ENCODE data around the gene SLC25A19. TPM values are rescaled to one million over a fixed set of nuclear protein-coding genes. Genes with fewer than 3 reads are reported as not detected.

The SLC25A19 gene
- total and polyA plus RNA-seq, 10 donors, result 12.4 to 32.5 (median 19.1) TPM

GRCh38 chr17:75301502-75302206 lies 12.4 kb upstream of the SLC25A19 start:
- Histone ChIP-seq H3K27ac (peak overlapping the region in 3 of 8 donors; percentile 5 to 50 (median 26)), H3K36me3 (no peaks in the 10 kb centered on the region), H3K4me1 (peaks cover 4 to 61% (median 13%) of the 10 kb centered on the region in 6 donors), H3K4me3 (no peak overlapping the region), H3K27me3 (replicated peaks in 1 of 7) (no peaks in the 10 kb centered on the region), H3K9me3 (no peaks in the 10 kb centered on the region)
- no peak for TF ChIP-seq CTCF (IDR thresholded peaks at IDR 0.05 in 8 of 11, conservative IDR thresholded peaks at IDR 0.05 in 3 of 11)
- TF ChIP-seq POLR2AphosphoS5 (IDR thresholded peaks at IDR 0.05), result peak in 2 of 3 donors; percentile 33 to 43
- TF ChIP-seq POLR2A (IDR thresholded peaks at IDR 0.05), result no peak
- no peak for DNase-seq
- intact Hi-C loops (cut with DNase I; ENCODE audit: low total_unique reads), result no loop called here
- WGBS, 5 donors, result 76 to 91% (median 79%) methylated on average over 17 of the region's 17 CpGs

- peak overlapping the region in 3 of 8 donors; percentile 5 to 50 (median 26) for H3K27ac ChIP-seq
Measured at GRCh38 chr17:75301049-75301448, 11.8 kb upstream of the SLC25A19 start.

GRCh38 chr17:75300280-75300679 lies 11.0 kb upstream of the SLC25A19 start:
- DNase-seq, result no peak
- no peak overlapping the region for H3K4me3 ChIP-seq
- peaks cover 9 to 67% (median 25%) of the 10 kb centered on the region in 6 donors for H3K4me1 ChIP-seq
- H3K36me3 ChIP-seq, result no peaks in the 10 kb centered on the region
- 74 to 84% (median 79%) methylated on average over 7 of the region's 7 CpGs for WGBS, 5 donors
- no peaks in the 10 kb centered on the region for H3K27me3 ChIP-seq (replicated peaks in 1 of 7)
- no peaks in the 10 kb centered on the region for H3K9me3 ChIP-seq
- H3K27ac ChIP-seq, result no peak overlapping the region
- intact Hi-C loops (cut with DNase I; ENCODE audit: low total_unique reads), result no loop called here
- TF ChIP-seq POLR2A (IDR thresholded peaks at IDR 0.05) (no peak), POLR2AphosphoS5 (IDR thresholded peaks at IDR 0.05) (no peak), CTCF (IDR thresholded peaks at IDR 0.05 in 8 of 11, conservative IDR thresholded peaks at IDR 0.05 in 3 of 11) (no peak)

More at GRCh38 chr17:75301049-75301448, 11.8 kb upstream of the SLC25A19 start:
- DNase-seq, result no peak
- Histone ChIP-seq H3K36me3 (no peaks in the 10 kb centered on the region), H3K4me3 (no peak overlapping the region), H3K4me1 (peaks cover 6 to 63% (median 18%) of the 10 kb centered on the region in 6 donors), H3K27me3 (replicated peaks in 1 of 7) (no peaks in the 10 kb centered on the region), H3K9me3 (no peaks in the 10 kb centered on the region)
- WGBS, 5 donors, result 76 to 84% (median 78%) methylated on average over 9 of the region's 9 CpGs
- TF ChIP-seq CTCF (IDR thresholded peaks at IDR 0.05 in 8 of 11, conservative IDR thresholded peaks at IDR 0.05 in 3 of 11) (no peak), POLR2A (IDR thresholded peaks at IDR 0.05) (no peak), POLR2AphosphoS5 (IDR thresholded peaks at IDR 0.05) (no peak)
- intact Hi-C loops (cut with DNase I; ENCODE audit: low total_unique reads), result no loop called here

All from spleen (tissue), 11 donors.